ENCODE data around the gene ARHGAP26. TPM values are rescaled to one million over a fixed set of nuclear protein-coding genes. Genes with fewer than 3 reads are reported as not detected.

Gene ARHGAP26
- total RNA-seq, 1 donor from 2014 or later, result 14.1 TPM

DNA sequence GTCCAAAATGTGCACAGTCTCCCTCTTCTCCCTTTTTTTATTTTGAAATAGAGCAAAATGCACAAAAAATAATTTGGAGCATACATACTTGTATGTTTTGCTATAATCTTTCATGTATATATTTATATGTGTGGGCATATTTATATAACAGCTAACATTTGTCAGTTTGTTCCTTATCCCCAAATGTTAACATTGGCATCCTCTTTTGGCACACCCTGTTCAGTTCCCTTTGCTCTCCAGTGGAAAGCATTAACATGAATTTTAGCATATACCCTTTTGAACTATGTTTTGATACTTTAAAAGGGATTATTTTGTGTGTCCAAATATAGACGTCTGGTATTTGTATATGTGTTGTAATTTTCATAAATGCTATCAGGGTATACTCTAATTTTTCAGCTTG lies 306.2 kb downstream of the ARHGAP26 start:
- Mint-ChIP-seq H3K27ac (ENCODE audit: unreplicated experiment) (no peak overlapping the region), H3K27me3 (ENCODE audit: unreplicated experiment) (no peaks in the 10 kb centered on the region), H3K4me3 (ENCODE audit: unreplicated experiment) (no peak overlapping the region), H3K4me1 (ENCODE audit: unreplicated experiment) (peaks cover 4% of the 10 kb centered on the region), H3K36me3 (ENCODE audit: unreplicated experiment) (peaks cover 7% of the 10 kb centered on the region), H3K9me3 (ENCODE audit: unreplicated experiment) (peaks cover 4% of the 10 kb centered on the region)
- DNase-seq (ENCODE audit: extremely low spot score, unreplicated experiment), result no peak
- TF ChIP-seq, protein P1, sequence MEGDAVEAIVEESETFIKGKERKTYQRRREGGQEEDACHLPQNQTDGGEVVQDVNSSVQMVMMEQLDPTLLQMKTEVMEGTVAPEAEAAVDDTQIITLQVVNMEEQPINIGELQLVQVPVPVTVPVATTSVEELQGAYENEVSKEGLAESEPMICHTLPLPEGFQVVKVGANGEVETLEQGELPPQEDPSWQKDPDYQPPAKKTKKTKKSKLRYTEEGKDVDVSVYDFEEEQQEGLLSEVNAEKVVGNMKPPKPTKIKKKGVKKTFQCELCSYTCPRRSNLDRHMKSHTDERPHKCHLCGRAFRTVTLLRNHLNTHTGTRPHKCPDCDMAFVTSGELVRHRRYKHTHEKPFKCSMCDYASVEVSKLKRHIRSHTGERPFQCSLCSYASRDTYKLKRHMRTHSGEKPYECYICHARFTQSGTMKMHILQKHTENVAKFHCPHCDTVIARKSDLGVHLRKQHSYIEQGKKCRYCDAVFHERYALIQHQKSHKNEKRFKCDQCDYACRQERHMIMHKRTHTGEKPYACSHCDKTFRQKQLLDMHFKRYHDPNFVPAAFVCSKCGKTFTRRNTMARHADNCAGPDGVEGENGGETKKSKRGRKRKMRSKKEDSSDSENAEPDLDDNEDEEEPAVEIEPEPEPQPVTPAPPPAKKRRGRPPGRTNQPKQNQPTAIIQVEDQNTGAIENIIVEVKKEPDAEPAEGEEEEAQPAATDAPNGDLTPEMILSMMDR (IDR thresholded peaks at IDR 0.05), result no peak

DNA sequence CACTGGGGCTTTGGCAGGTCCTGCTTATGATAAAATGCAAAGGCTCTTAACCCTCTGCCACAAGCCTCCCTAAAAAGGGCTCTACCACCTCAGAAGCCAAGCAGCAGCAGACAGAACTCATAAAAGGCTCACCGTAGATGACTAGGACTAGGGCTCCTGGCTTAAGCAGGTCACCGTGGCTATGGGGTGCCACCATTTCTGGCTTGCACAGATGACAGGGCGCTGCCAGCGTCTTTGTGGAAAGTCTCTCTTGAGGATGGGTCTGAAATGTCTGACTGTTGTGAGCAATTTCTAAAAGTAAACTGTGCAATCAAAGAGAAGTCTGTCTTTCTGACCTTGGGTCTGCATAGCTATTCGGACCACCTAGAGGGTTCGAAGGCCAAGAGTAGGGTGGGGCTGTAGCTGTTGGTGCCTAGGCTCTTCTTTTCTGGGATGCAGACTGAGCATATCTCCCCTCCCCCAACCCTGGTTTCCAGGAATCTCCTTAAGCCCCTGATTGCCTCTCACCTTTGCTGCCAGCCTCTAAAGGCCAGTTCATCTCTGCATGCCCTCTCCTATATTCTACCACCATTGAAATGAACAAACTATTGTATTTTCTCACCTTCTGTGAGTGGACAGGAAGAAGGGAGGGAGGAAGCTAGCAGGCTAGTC lies 307.4 kb downstream of the ARHGAP26 start:
- peaks cover 4% of the 10 kb centered on the region for H3K4me1 Mint-ChIP-seq (ENCODE audit: unreplicated experiment)
- no peaks in the 10 kb centered on the region for H3K27me3 Mint-ChIP-seq (ENCODE audit: unreplicated experiment)
- no peak for DNase-seq (ENCODE audit: extremely low spot score, unreplicated experiment)
- no peak overlapping the region for H3K27ac Mint-ChIP-seq (ENCODE audit: unreplicated experiment)
- H3K36me3 Mint-ChIP-seq (ENCODE audit: unreplicated experiment), result peaks cover under 1% of the 10 kb centered on the region
- H3K4me3 Mint-ChIP-seq (ENCODE audit: unreplicated experiment), result no peak overlapping the region
- H3K9me3 Mint-ChIP-seq (ENCODE audit: unreplicated experiment), result no peaks in the 10 kb centered on the region
- TF ChIP-seq, protein P1 (IDR thresholded peaks at IDR 0.05), result no peak

DNA sequence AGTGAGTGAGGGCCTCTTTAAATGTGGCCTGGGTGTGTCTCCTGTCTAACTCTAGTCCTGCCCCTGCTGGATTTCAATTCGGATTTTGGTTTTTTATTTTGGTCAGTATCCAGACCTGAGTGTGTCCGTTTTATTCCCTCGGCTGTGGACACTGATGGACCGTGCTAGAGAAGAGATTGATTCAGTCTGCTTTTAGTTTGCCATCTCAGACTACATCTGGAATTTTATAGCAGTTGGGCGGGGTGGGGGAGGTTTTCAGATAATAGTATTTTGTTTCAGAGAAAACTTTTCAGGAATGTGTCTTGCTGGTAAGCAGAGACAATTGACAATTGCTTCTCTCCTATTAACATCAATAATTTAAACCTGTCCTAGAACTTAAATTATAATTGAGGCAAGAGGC lies 308.1 kb downstream of the ARHGAP26 start:
- H3K9me3 Mint-ChIP-seq (ENCODE audit: unreplicated experiment), result no peaks in the 10 kb centered on the region
- peaks cover 4% of the 10 kb centered on the region for H3K4me1 Mint-ChIP-seq (ENCODE audit: unreplicated experiment)
- H3K27me3 Mint-ChIP-seq (ENCODE audit: unreplicated experiment), result no peaks in the 10 kb centered on the region
- H3K36me3 Mint-ChIP-seq (ENCODE audit: unreplicated experiment), result no peaks in the 10 kb centered on the region
- no peak for DNase-seq (ENCODE audit: extremely low spot score, unreplicated experiment)
- H3K4me3 Mint-ChIP-seq (ENCODE audit: unreplicated experiment), result no peak overlapping the region
- H3K27ac Mint-ChIP-seq (ENCODE audit: unreplicated experiment), result no peak overlapping the region
- TF ChIP-seq, protein P1 (IDR thresholded peaks at IDR 0.05), result no peak

DNA sequence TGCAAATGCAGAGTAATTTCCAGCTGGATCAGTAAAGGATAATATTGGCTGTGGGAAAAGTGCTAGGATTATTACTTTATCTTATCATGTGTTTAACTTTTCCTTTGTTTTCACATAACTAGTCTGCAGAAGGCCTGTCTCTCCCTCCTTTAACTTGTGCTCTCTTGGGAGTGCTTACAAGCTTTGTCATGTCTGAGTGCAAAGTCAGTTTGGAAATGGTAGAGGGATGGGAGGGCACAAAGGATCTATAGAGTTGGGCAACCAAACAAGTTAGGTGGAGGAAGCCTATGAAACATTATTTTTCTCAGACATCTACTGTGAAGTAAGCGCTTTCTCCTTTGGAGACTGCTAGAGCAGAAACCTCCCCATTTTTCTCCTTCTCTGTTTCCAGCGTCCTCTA lies 308.8 kb downstream of the ARHGAP26 start:
- Mint-ChIP-seq H3K4me3 (ENCODE audit: unreplicated experiment) (no peak overlapping the region), H3K9me3 (ENCODE audit: unreplicated experiment) (no peaks in the 10 kb centered on the region), H3K27ac (ENCODE audit: unreplicated experiment) (no peak overlapping the region), H3K4me1 (ENCODE audit: unreplicated experiment) (peaks cover 4% of the 10 kb centered on the region), H3K27me3 (ENCODE audit: unreplicated experiment) (no peaks in the 10 kb centered on the region), H3K36me3 (ENCODE audit: unreplicated experiment) (no peaks in the 10 kb centered on the region)
- no peak for DNase-seq (ENCODE audit: extremely low spot score, unreplicated experiment)
- TF ChIP-seq, protein P1 (IDR thresholded peaks at IDR 0.05), result no peak

DNA sequence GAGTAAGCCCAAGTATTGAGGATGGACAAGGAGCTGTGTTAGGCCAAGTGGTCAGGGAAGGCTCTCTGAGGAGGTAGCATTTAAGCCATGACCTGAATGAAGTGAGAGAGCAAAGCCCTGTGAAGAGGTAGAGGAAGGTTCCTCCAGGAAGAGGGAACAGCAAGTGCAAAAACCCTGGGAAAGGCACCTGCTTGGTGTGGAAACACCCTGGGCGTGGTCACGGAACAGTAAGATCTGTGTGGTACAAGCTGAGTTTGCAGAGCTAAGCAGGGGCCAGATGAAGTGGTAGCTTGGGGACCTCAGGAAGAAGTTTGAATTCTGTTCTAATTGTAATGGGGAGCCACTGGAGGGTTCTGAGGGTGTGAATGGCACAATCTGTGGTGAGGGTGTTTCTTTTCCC lies 310.2 kb downstream of the ARHGAP26 start:
- TF ChIP-seq, protein P1 (IDR thresholded peaks at IDR 0.05), result no peak
- Mint-ChIP-seq H3K4me3 (ENCODE audit: unreplicated experiment) (no peak overlapping the region), H3K27ac (ENCODE audit: unreplicated experiment) (no peak overlapping the region), H3K9me3 (ENCODE audit: unreplicated experiment) (no peaks in the 10 kb centered on the region), H3K27me3 (ENCODE audit: unreplicated experiment) (no peaks in the 10 kb centered on the region), H3K4me1 (ENCODE audit: unreplicated experiment) (peaks cover 7% of the 10 kb centered on the region), H3K36me3 (ENCODE audit: unreplicated experiment) (no peaks in the 10 kb centered on the region)
- DNase-seq (ENCODE audit: extremely low spot score, unreplicated experiment), result no peak

Data from osteocyte (in vitro differentiated cells).